Keratinocyte (primary cell): ENCODE data around the gene LPCAT1.

Experiments used
- EZH2 ChIP-seq: IDR thresholded peaks from one replicate; pipeline ENCODE4 v1.6.1; 2012; ENCODE audit warnings: inconsistent platforms, mild to moderate bottlenecking, low read length, moderate library complexity
- TF ChIP-seq, protein P1 (sequence below), 3 experiments: IDR thresholded peaks in 1 of 3; conservative IDR thresholded peaks in 1 of 3; optimal IDR thresholded peaks in 1 of 3; 2 replicates in 2 of 3; 3 replicates in 1 of 3; pipeline versions ENCODE3 to v1.5.1; 2011; ENCODE audit warnings: low read length in 3 of 3, mild to moderate bottlenecking in 3 of 3, moderate library complexity in 2 of 3, control low read depth in 1 of 3, inconsistent platforms in 1 of 3; ENCODE audit not compliant: insufficient read depth in 2 of 3; ENCODE audit errors: extremely low read depth in 1 of 3

DNA sequence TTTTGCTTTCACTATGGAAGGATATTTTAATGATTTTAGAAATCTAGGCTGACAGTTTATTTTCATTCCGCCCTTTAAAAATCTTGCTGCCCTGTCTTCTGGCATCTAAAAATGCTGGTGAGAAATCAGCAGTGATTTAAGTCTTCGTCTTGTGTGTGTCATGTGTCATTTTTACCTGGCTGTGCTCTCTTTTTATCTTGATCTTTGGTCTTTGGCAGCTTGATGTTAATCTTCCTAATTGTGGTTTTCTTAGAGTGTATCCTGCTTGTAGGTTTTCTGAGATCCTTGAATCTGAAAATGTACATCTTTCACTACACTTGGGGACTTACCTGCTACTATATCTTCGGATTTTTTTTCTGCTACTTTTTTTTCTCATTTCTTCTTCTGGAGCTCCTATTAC is 11.9 kb upstream of the LPCAT1 start:
- TF ChIP-seq, protein P1, sequence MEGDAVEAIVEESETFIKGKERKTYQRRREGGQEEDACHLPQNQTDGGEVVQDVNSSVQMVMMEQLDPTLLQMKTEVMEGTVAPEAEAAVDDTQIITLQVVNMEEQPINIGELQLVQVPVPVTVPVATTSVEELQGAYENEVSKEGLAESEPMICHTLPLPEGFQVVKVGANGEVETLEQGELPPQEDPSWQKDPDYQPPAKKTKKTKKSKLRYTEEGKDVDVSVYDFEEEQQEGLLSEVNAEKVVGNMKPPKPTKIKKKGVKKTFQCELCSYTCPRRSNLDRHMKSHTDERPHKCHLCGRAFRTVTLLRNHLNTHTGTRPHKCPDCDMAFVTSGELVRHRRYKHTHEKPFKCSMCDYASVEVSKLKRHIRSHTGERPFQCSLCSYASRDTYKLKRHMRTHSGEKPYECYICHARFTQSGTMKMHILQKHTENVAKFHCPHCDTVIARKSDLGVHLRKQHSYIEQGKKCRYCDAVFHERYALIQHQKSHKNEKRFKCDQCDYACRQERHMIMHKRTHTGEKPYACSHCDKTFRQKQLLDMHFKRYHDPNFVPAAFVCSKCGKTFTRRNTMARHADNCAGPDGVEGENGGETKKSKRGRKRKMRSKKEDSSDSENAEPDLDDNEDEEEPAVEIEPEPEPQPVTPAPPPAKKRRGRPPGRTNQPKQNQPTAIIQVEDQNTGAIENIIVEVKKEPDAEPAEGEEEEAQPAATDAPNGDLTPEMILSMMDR (optimal IDR thresholded peaks at IDR 0.05 in 1 of 3, IDR thresholded peaks at IDR 0.05 in 1 of 3, conservative IDR thresholded peaks at IDR 0.05 in 1 of 3; ENCODE audit: extremely low read depth in 1 of 3, insufficient read depth in 2 of 3, low read length in 3 of 3): no peak
- no peak for TF ChIP-seq EZH2
